MM.1S (cell line): Measurements from ENCODE around the gene MAPK12.
A peak's percentile ranks its signal among the peaks of the same experiment; 100 is the strongest.

Experiments used
- DNase-seq: peaks from one replicate; pipeline ENCODE4 v3.0.0-alpha.2; 2015
- H2AFZ ChIP-seq: fragments of 300-600 bp; sonication (generic); 2 replicates; pipeline ENCODE4 v1.6.0; 2016; ENCODE audit warnings: antibody characterized with exemption, low read length
- H3F3A ChIP-seq: fragments of 300-600 bp; sonication (generic); 2 replicates; pipeline ENCODE4 v1.6.1; 2016; ENCODE audit warnings: mild to moderate bottlenecking, antibody characterized with exemption, low read length, moderate library complexity, mixed read lengths; ENCODE audit not compliant: insufficient read depth
- H3K27ac ChIP-seq: fragments of 300-600 bp; sonication (generic); 2 replicates; pipeline ENCODE4 v1.5.1; 2016; ENCODE audit warnings: mild to moderate bottlenecking, low read length
- H3K27me3 ChIP-seq: fragments of 300-600 bp; sonication (generic); replicated peaks from 2 replicates; pipeline ENCODE4 v1.6.0; 2016; ENCODE audit warnings: low read length; ENCODE audit not compliant: insufficient read depth
- H3K36me3 ChIP-seq: fragments of 300-600 bp; sonication (generic); replicated peaks from 2 replicates; pipeline ENCODE4 v1.6.1; 2016; ENCODE audit warnings: mild to moderate bottlenecking, low read length, mixed read lengths; ENCODE audit not compliant: insufficient read depth
- H3K4me1 ChIP-seq: fragments of 300-600 bp; sonication (generic); 2 replicates; pipeline ENCODE4 v1.6.1; 2016; ENCODE audit warnings: low read length, mixed read lengths
- H3K4me2 ChIP-seq: fragments of 300-600 bp; sonication (generic); 2 replicates; pipeline ENCODE4 v1.6.0; 2016; ENCODE audit warnings: low read depth, low read length
- H3K4me3 ChIP-seq: fragments of 300-600 bp; sonication (generic); 2 replicates; pipeline ENCODE4 v1.5.1; 2016; ENCODE audit warnings: low read length, mixed read lengths
- H3K79me2 ChIP-seq: fragments of 300-600 bp; sonication (generic); 2 replicates; pipeline ENCODE4 v1.6.1; 2016; ENCODE audit warnings: mixed run types, low read length, mixed read lengths
- H3K9ac ChIP-seq: fragments of 300-600 bp; sonication (generic); 2 replicates; pipeline ENCODE4 v1.6.1; 2016; ENCODE audit warnings: low read length, mixed read lengths
- H3K9me2 ChIP-seq: fragments of 300-600 bp; sonication (generic); replicated peaks from 2 replicates; pipeline ENCODE4 v1.6.1; 2016; ENCODE audit warnings: mild to moderate bottlenecking, low read length, mixed read lengths; ENCODE audit not compliant: insufficient read depth
- H3K9me3 ChIP-seq: fragments of 300-600 bp; sonication (generic); replicated peaks from 2 replicates; pipeline ENCODE4 v1.6.1; 2016; ENCODE audit warnings: mild to moderate bottlenecking, low read length, mixed read lengths; ENCODE audit not compliant: insufficient read depth
- H4K20me1 ChIP-seq: fragments of 300-600 bp; sonication (generic); 2 replicates; pipeline ENCODE4 v1.6.1; 2016; ENCODE audit warnings: mild to moderate bottlenecking, low read length, moderate library complexity, mixed read lengths; ENCODE audit not compliant: insufficient read depth
- EZH2 ChIP-seq: fragments of 300-600 bp; sonication (generic); optimal IDR thresholded peaks from 2 replicates; pipeline ENCODE3; 2017; ENCODE audit warnings: low read depth, mild to moderate bottlenecking, antibody characterized with exemption, low read length, mixed read lengths
- EZH2phosphoT487 ChIP-seq: fragments of 300-600 bp; sonication (generic); IDR thresholded peaks from 2 replicates; pipeline ENCODE4 v1.6.1; 2018; ENCODE audit warnings: antibody characterized with exemption, low read length
- TF ChIP-seq, protein P1 (sequence below): fragments of 300-600 bp; sonication (generic); IDR thresholded peaks from 2 replicates; pipeline ENCODE4 v1.5.1; 2016; ENCODE audit warnings: antibody characterized with exemption, low read length, mixed read lengths

Gene MAPK12

DNA sequence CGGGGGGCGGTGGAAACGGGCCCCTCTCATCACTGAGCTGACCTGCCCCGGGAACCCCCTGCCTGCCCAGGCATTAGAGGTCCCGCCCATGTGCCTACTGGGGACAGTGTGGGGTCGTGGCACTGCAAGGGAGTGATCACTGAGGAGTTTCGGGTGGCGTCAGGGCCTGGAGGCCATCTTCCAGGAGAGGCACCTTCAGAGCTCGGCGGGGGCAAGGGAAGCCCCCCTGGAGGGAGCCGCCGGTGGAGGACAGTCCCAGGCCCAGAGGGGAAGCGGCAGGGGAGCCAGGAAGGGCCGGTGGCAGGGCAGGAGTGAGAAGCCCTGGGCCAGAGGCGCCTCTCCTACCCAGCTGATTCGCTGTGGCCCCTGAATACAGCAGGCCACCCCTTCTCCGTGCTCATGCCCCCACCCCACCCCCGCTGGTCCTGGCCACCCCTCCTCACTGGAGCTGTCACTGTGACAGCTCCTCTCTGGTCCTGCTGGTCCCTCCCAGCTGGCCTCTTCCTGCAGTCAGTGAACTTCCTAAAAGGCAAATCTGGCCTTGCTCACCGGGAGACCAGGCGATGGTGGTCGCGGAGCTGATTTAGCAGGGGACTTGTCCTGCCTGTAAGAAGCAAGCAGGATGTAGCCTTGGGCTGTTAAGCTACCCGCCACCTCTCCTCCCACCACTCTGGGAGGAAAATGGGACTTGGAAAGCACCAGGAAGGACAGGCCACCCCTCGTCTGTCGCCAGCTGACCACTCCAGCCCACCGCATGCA is 10.7 kb upstream of the MAPK12 start:
- Histone ChIP-seq H3F3A (peaks cover 15% of the 10 kb centered on the region), H2AFZ (no peak overlapping the region), H3K27ac (no peak overlapping the region), H3K4me2 (no peak overlapping the region), H4K20me1 (no peaks in the 10 kb centered on the region), H3K9me2 (no peaks in the 10 kb centered on the region), H3K36me3 (no peaks in the 10 kb centered on the region), H3K9ac (no peak overlapping the region), H3K4me1 (peaks cover 14% of the 10 kb centered on the region; the same call in 1 of the 2 replicates), H3K79me2 (no peaks in the 10 kb centered on the region), H3K4me3 (no peak overlapping the region), H3K27me3 (peaks cover 20% of the 10 kb centered on the region), H3K9me3 (no peaks in the 10 kb centered on the region)
- no peak for TF ChIP-seq EZH2phosphoT487
- TF ChIP-seq, protein P1, sequence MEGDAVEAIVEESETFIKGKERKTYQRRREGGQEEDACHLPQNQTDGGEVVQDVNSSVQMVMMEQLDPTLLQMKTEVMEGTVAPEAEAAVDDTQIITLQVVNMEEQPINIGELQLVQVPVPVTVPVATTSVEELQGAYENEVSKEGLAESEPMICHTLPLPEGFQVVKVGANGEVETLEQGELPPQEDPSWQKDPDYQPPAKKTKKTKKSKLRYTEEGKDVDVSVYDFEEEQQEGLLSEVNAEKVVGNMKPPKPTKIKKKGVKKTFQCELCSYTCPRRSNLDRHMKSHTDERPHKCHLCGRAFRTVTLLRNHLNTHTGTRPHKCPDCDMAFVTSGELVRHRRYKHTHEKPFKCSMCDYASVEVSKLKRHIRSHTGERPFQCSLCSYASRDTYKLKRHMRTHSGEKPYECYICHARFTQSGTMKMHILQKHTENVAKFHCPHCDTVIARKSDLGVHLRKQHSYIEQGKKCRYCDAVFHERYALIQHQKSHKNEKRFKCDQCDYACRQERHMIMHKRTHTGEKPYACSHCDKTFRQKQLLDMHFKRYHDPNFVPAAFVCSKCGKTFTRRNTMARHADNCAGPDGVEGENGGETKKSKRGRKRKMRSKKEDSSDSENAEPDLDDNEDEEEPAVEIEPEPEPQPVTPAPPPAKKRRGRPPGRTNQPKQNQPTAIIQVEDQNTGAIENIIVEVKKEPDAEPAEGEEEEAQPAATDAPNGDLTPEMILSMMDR: no peak
- no peak for TF ChIP-seq EZH2
- no peak for DNase-seq

DNA sequence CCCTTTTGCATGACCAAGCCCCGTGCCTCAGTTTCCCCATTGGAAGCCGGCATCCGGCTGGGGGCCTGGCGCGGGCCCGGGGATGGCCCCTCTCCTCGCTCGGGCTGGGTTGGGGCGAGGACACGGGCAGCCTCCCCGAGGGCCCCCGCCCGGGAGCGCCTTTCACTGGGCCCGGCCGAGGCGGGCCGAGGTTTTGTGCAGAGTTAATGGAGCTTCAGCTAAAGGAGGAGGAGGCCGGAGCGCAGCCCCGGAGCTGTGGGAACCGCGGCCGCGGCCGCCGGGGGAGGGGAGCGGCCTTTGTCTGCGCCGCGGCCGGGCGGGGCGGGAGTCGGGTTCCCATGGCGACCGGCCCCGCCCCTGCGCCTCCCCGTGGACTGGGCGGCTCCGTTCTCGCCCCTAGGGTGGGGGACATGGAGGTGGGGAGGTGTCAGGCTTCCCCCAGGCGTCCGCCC is 10.1 kb upstream of the MAPK12 start:
- Histone ChIP-seq H3K27ac (no peak overlapping the region), H3K4me2 (peak overlapping the region; percentile 99), H2AFZ (no peak overlapping the region), H3F3A (peaks cover 13% of the 10 kb centered on the region; the same call in 1 of the 2 replicates), H4K20me1 (no peaks in the 10 kb centered on the region), H3K4me1 (peaks cover 12% of the 10 kb centered on the region; the same call in 1 of the 2 replicates), H3K79me2 (no peaks in the 10 kb centered on the region), H3K27me3 (peaks cover 20% of the 10 kb centered on the region), H3K9me3 (no peaks in the 10 kb centered on the region), H3K36me3 (no peaks in the 10 kb centered on the region), H3K9me2 (no peaks in the 10 kb centered on the region), H3K9ac (no peak overlapping the region), H3K4me3 (peak overlapping the region; percentile 68)
- DNase-seq: peak; percentile 61
- TF ChIP-seq EZH2: no peak
- TF ChIP-seq, protein P1: 0 out of 2 replicates have a peak, but pooled peaks have one; percentile 4

DNA sequence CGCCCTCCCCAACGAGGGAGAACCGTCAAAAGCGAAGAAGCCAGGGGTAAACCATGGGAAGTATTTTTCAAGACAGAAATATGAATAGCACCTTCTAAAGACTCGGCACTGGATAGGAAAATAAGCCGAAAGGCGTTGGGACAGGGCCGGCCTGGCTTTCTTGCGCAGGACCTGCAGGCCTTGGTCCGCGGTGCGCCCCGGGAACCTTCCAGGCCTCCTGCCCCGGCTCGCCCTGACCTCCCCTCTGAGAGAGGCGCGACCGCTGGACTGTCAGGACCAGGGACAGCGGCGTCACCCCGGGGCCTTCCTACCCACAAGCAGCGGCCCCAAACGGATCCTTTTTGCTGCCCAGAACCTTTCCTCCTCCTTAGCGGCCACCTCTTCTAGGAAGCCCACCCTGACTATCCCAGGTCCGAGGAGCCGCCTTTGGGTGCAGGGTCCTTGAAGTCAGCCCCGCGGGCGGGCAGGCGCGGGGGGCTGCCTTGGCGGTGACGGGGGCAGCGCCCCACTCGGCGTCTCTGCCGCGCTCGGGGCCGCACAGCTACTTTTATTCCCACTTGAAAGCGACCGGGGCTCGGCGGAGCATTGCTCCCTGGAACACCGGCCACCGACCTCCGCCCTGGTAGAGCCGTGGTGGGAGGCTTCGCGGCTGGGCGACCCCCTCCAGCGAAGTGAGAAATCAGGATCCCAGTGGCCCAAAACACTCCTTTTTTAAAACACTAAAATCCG is 9.3 kb upstream of the MAPK12 start:
- peak; percentile 52 for DNase-seq
- Histone ChIP-seq H3K36me3 (no peaks in the 10 kb centered on the region), H3K27me3 (peaks cover 20% of the 10 kb centered on the region), H3K9me3 (no peaks in the 10 kb centered on the region), H3K9ac (no peak overlapping the region), H3K4me2 (peak overlapping the region; percentile 99), H3K79me2 (no peaks in the 10 kb centered on the region), H3K9me2 (no peaks in the 10 kb centered on the region), H3K4me1 (peaks cover 9% of the 10 kb centered on the region; the same call in 1 of the 2 replicates), H3K4me3 (peak overlapping the region; percentile 68), H3F3A (peaks cover 12% of the 10 kb centered on the region; the same call in 1 of the 2 replicates), H4K20me1 (no peaks in the 10 kb centered on the region), H2AFZ (peak overlapping the region; percentile 83), H3K27ac (no peak overlapping the region)
- no peak for TF ChIP-seq EZH2
- TF ChIP-seq, protein P1: no peak
- TF ChIP-seq EZH2phosphoT487: no peak
